Caco-2 (cell line): ENCODE data around the gene HMCES. TPM values are rescaled to one million over a fixed set of nuclear protein-coding genes. Genes with fewer than 3 reads are reported as not detected.

Experiments used
- BruUV-seq: library from RNA; stranded (reverse); fragments of 400-500 nt; replicated peaks from 2 replicates; lab custom pipeline; 2021; lab: Mats Ljungman, UMichigan
- CTCF ChIA-PET: fragments of 300-600 bp; sonication (Branson Sonifier 250); formaldehyde crosslinking; loops from one replicate; lab custom pipeline; 2022; ENCODE audit warnings: antibody characterized with exemption; lab: Charles Lee
- POLR2A ChIA-PET: fragments of 300-600 bp; sonication (Branson Sonifier 250); formaldehyde crosslinking; loops from one replicate; lab custom pipeline; 2022; ENCODE audit warnings: antibody characterized with exemption; lab: Charles Lee
- DNase-seq, 2 experiments: peaks; one replicate each; pipeline versions ENCODE4 v3.0.0 to v3.0.0-alpha.2; 2020 to 2022
- H3K27me3 ChIP-seq: replicated peaks from 2 replicates; pipeline ENCODE4 v1.6.0; 2011; ENCODE audit warnings: low read length; ENCODE audit not compliant: control insufficient read depth, insufficient read depth
- H3K36me3 ChIP-seq: 2 replicates; pipeline ENCODE4 v1.5.1; 2011; ENCODE audit warnings: low read length; ENCODE audit not compliant: control insufficient read depth, insufficient read depth
- H3K4me1 ChIP-seq: fragments of 250-450 bp; sonication (Bioruptor Pico); 2 replicates; pipeline ENCODE4 v1.5.1; 2020; ENCODE audit warnings: mild to moderate bottlenecking
- H3K4me3 ChIP-seq: 2 replicates; pipeline ENCODE4 v1.5.1; 2011; ENCODE audit warnings: low read depth, mild to moderate bottlenecking, control low read depth, low read length
- H3K9me3 ChIP-seq: fragments of 250-450 bp; sonication (Bioruptor Pico); 2 replicates; pipeline ENCODE4 v1.5.1; 2020; ENCODE audit warnings: mild to moderate bottlenecking, moderate library complexity
- H3K27ac Mint-ChIP-seq: one replicate; pipeline ENCODE4 v1.8.0; 2022; ENCODE audit warnings: mixed read lengths; ENCODE audit not compliant: unreplicated experiment
- H3K27me3 Mint-ChIP-seq: one replicate; pipeline ENCODE4 v1.8.0; 2022; ENCODE audit warnings: mixed read lengths; ENCODE audit not compliant: insufficient read depth, unreplicated experiment
- H3K36me3 Mint-ChIP-seq: one replicate; pipeline ENCODE4 v1.8.0; 2022; ENCODE audit warnings: mild to moderate bottlenecking, mixed read lengths; ENCODE audit not compliant: insufficient read depth, unreplicated experiment
- H3K4me1 Mint-ChIP-seq: one replicate; pipeline ENCODE4 v1.8.0; 2022; ENCODE audit warnings: low read depth, mixed read lengths; ENCODE audit not compliant: unreplicated experiment
- H3K4me3 Mint-ChIP-seq: one replicate; pipeline ENCODE4 v1.8.0; 2022; ENCODE audit warnings: mild to moderate bottlenecking, moderate library complexity, mixed read lengths; ENCODE audit not compliant: unreplicated experiment
- H3K9me3 Mint-ChIP-seq: one replicate; pipeline ENCODE4 v1.8.0; 2022; ENCODE audit warnings: mixed read lengths; ENCODE audit not compliant: unreplicated experiment
- CTCF ChIP-seq, 2 experiments: fragments of 200-600 bp in 1 of 2; IDR thresholded peaks; 1 replicate in 1 of 2; 2 replicates in 1 of 2; pipeline versions ENCODE4 v1.5.1 to v1.8.0; 2011 to 2022; ENCODE audit warnings: antibody characterized with exemption in 1 of 2, control low read depth in 1 of 2, inconsistent platforms in 1 of 2, low read depth in 1 of 2, low read length in 1 of 2, mild to moderate bottlenecking in 1 of 2, moderate library complexity in 1 of 2; ENCODE audit not compliant: insufficient read depth in 1 of 2, severe bottlenecking in 1 of 2, unreplicated experiment in 1 of 2
- intact Hi-C: fragments of 100-400 bp; cut with micrococcal nuclease; formaldehyde crosslinking; loops from one replicate; pipeline ENCODE4 v1.10.0; 2022; ENCODE audit not compliant: unreplicated experiment
- total RNA-seq: library from RNA; stranded (reverse); gene quantifications from 2 replicates; pipeline ENCODE4 v1.2.3, GENCODE V29; 2022

The HMCES gene
- total RNA-seq, 1 experiment from 2014 or later: 47.7 TPM

- Mint-ChIP-seq H3K27me3 (no peaks in the 10 kb centered on the region), H3K27ac (no peak overlapping the region), H3K4me3 (no peak overlapping the region), H3K4me1 (no peaks in the 10 kb centered on the region), H3K9me3 (no peaks in the 10 kb centered on the region), H3K36me3 (peaks cover 25% of the 10 kb centered on the region)
- Histone ChIP-seq H3K9me3 (no peaks in the 10 kb centered on the region), H3K4me3 (no peak overlapping the region), H3K4me1 (no peaks in the 10 kb centered on the region), H3K27me3 (no peaks in the 10 kb centered on the region), H3K36me3 (peaks cover 1% of the 10 kb centered on the region; the same call in 1 of the 2 replicates)
- BruUV-seq: no TSS peak
- no peak for TF ChIP-seq CTCF (IDR thresholded peaks at IDR 0.05; ENCODE audit: insufficient read depth in 1 of 2, low read depth in 1 of 2, low read length in 1 of 2, severe bottlenecking in 1 of 2, unreplicated experiment in 1 of 2)
- POLR2A ChIA-PET: no interaction called here
- intact Hi-C loops: no loop called here
- DNase-seq: no peak
- CTCF ChIA-PET: no interaction called here
Measured at GRCh38 chr3:129291236-129291886, 12.7 kb downstream of the HMCES start.

DNA sequence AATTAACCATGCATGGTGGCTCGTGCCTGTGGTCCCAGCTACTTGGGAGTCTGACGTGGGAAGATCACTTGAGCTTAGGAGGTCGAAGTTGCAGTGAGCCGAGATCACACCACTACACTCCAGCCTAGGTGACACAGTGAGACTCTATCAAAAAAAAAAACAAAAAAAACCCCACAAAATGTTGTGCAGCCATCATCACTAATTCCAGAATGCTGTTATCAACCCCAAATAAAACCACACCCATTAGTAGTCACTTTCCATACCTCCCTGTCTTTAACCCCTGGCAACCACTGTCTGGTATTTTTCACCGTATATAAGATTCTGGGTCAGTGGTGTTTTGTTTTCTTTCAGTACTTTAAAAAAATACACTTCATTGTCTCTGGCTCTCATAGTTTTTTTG, 16.6 kb downstream of the HMCES start:
- no peak overlapping the region for H3K4me3 ChIP-seq
- DNase-seq: no peak
- H3K27me3 ChIP-seq: no peaks in the 10 kb centered on the region
- CTCF ChIA-PET: interaction anchor here (0.7 kb wide), 1 partner anchor 686 kb away, joined by 3 read pairs; no protein-coding TSS in a partner anchor
- intact Hi-C loops: no loop called here
- Mint-ChIP-seq H3K4me3 (no peak overlapping the region), H3K36me3 (peaks cover 24% of the 10 kb centered on the region), H3K4me1 (no peaks in the 10 kb centered on the region), H3K27ac (no peak overlapping the region), H3K27me3 (no peaks in the 10 kb centered on the region), H3K9me3 (no peaks in the 10 kb centered on the region)
- H3K4me1 ChIP-seq: no peaks in the 10 kb centered on the region
- BruUV-seq: no TSS peak
- no peaks in the 10 kb centered on the region; the same call in 1 of the 2 replicates for H3K36me3 ChIP-seq
- no peaks in the 10 kb centered on the region for H3K9me3 ChIP-seq
- no peak for TF ChIP-seq CTCF (IDR thresholded peaks at IDR 0.05; ENCODE audit: insufficient read depth in 1 of 2, low read depth in 1 of 2, low read length in 1 of 2, severe bottlenecking in 1 of 2, unreplicated experiment in 1 of 2)
- POLR2A ChIA-PET: no interaction called here

GRCh38 chr3:129304146-129304961, 25.7 kb downstream of the HMCES start:
- Mint-ChIP-seq H3K4me3 (no peak overlapping the region), H3K27me3 (no peaks in the 10 kb centered on the region), H3K4me1 (no peaks in the 10 kb centered on the region), H3K36me3 (peaks cover 28% of the 10 kb centered on the region), H3K9me3 (no peaks in the 10 kb centered on the region), H3K27ac (no peak overlapping the region)
- no peak for DNase-seq
- Histone ChIP-seq H3K4me1 (peaks cover 11% of the 10 kb centered on the region), H3K9me3 (no peaks in the 10 kb centered on the region), H3K4me3 (no peak overlapping the region), H3K27me3 (no peaks in the 10 kb centered on the region), H3K36me3 (0 out of 2 replicates have a peak, but pooled peaks cover 2% of the 10 kb centered on the region)
- POLR2A ChIA-PET: no interaction called here
- no TSS peak for BruUV-seq
- no peak for TF ChIP-seq CTCF (IDR thresholded peaks at IDR 0.05; ENCODE audit: insufficient read depth in 1 of 2, low read depth in 1 of 2, low read length in 1 of 2, severe bottlenecking in 1 of 2, unreplicated experiment in 1 of 2)
- CTCF ChIA-PET: no interaction called here
- intact Hi-C loops: no loop called here
